MM.1S (cell line): ENCODE data around the gene HKDC1.

ENCODE experiments used
- DNase-seq: peaks from one replicate; pipeline ENCODE4 v3.0.0-alpha.2; 2015
- H2AFZ ChIP-seq: fragments of 300-600 bp; sonication (generic); 2 replicates; pipeline ENCODE4 v1.6.0; 2016; ENCODE audit warnings: antibody characterized with exemption, low read length
- H3F3A ChIP-seq: fragments of 300-600 bp; sonication (generic); 2 replicates; pipeline ENCODE4 v1.6.1; 2016; ENCODE audit warnings: mild to moderate bottlenecking, antibody characterized with exemption, low read length, moderate library complexity, mixed read lengths; ENCODE audit not compliant: insufficient read depth
- H3K27ac ChIP-seq: fragments of 300-600 bp; sonication (generic); 2 replicates; pipeline ENCODE4 v1.5.1; 2016; ENCODE audit warnings: mild to moderate bottlenecking, low read length
- H3K27me3 ChIP-seq: fragments of 300-600 bp; sonication (generic); replicated peaks from 2 replicates; pipeline ENCODE4 v1.6.0; 2016; ENCODE audit warnings: low read length; ENCODE audit not compliant: insufficient read depth
- H3K36me3 ChIP-seq: fragments of 300-600 bp; sonication (generic); replicated peaks from 2 replicates; pipeline ENCODE4 v1.6.1; 2016; ENCODE audit warnings: mild to moderate bottlenecking, low read length, mixed read lengths; ENCODE audit not compliant: insufficient read depth
- H3K4me1 ChIP-seq: fragments of 300-600 bp; sonication (generic); 2 replicates; pipeline ENCODE4 v1.6.1; 2016; ENCODE audit warnings: low read length, mixed read lengths
- H3K4me2 ChIP-seq: fragments of 300-600 bp; sonication (generic); 2 replicates; pipeline ENCODE4 v1.6.0; 2016; ENCODE audit warnings: low read depth, low read length
- H3K4me3 ChIP-seq: fragments of 300-600 bp; sonication (generic); 2 replicates; pipeline ENCODE4 v1.5.1; 2016; ENCODE audit warnings: low read length, mixed read lengths
- H3K79me2 ChIP-seq: fragments of 300-600 bp; sonication (generic); 2 replicates; pipeline ENCODE4 v1.6.1; 2016; ENCODE audit warnings: mixed run types, low read length, mixed read lengths
- H3K9ac ChIP-seq: fragments of 300-600 bp; sonication (generic); 2 replicates; pipeline ENCODE4 v1.6.1; 2016; ENCODE audit warnings: low read length, mixed read lengths
- H3K9me2 ChIP-seq: fragments of 300-600 bp; sonication (generic); replicated peaks from 2 replicates; pipeline ENCODE4 v1.6.1; 2016; ENCODE audit warnings: mild to moderate bottlenecking, low read length, mixed read lengths; ENCODE audit not compliant: insufficient read depth
- H3K9me3 ChIP-seq: fragments of 300-600 bp; sonication (generic); replicated peaks from 2 replicates; pipeline ENCODE4 v1.6.1; 2016; ENCODE audit warnings: mild to moderate bottlenecking, low read length, mixed read lengths; ENCODE audit not compliant: insufficient read depth
- H4K20me1 ChIP-seq: fragments of 300-600 bp; sonication (generic); 2 replicates; pipeline ENCODE4 v1.6.1; 2016; ENCODE audit warnings: mild to moderate bottlenecking, low read length, moderate library complexity, mixed read lengths; ENCODE audit not compliant: insufficient read depth
- CTCF ChIP-seq: fragments of 300-600 bp; sonication (generic); IDR thresholded peaks from 2 replicates; pipeline ENCODE4 v1.5.1; 2016; ENCODE audit warnings: antibody characterized with exemption, low read length, mixed read lengths
- EZH2 ChIP-seq: fragments of 300-600 bp; sonication (generic); optimal IDR thresholded peaks from 2 replicates; pipeline ENCODE3; 2017; ENCODE audit warnings: low read depth, mild to moderate bottlenecking, antibody characterized with exemption, low read length, mixed read lengths
- EZH2phosphoT487 ChIP-seq: fragments of 300-600 bp; sonication (generic); IDR thresholded peaks from 2 replicates; pipeline ENCODE4 v1.6.1; 2018; ENCODE audit warnings: antibody characterized with exemption, low read length

HKDC1 gene

GRCh38 chr10:69179089-69179742 is 40.9 kb upstream of the HKDC1 start:
- H2AFZ ChIP-seq: peak overlapping the region; percentile 71

DNA sequence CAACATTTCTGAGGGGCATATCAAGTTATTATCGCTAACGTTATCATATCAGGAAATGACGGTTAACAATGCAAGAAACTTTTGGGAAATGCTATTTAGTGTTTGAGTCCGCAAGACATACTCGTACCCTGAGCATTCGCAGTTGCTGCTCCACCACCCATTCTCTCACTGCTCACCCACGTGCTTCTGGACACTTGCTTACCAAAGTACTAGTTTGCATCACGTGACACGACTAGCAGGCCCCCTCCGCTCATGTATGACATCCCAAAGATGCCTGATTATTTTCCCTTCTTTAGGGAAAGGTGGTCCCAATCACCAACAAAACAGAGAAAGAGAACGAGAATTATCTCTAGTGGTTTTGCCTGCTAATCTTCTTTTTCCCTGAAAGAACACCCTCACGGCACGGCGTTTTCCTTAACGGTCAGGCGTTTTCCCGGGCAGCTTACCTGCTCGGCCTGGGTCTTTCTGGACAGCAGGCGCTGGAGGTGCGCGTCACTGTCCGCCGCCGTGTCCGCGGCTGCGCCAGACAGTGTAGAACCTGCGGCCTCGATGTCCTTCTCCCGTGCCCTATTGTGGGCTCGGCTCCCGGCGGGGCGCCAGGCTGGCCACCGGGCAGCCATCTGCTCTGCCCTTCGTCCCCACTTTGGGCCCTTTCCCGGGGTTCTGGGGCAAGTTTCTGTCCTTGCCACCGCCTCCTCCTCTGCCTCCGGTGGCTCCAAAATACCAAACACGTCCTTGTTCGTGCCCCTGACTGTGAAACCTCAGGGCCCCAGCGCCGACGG is 40.2 kb upstream of the HKDC1 start, which contains the start of gene SUPV3L1:
TSS of gene SUPV3L1 (plus strand) at position 492 of the 782 bp plus-strand sequence. CDS start at position 550, 58 bp downstream.
- peaks cover 49% of the 10 kb centered on the region for H3K79me2 ChIP-seq

More at GRCh38 chr10:69179089-69179742, 40.9 kb upstream of the HKDC1 start:
- H3F3A ChIP-seq: peaks cover 4% of the 10 kb centered on the region; the same call in 1 of the 2 replicates
- H3K4me3 ChIP-seq: peak overlapping the region; percentile 98
- peaks cover 9% of the 10 kb centered on the region; the same call in 1 of the 2 replicates for H3K4me1 ChIP-seq
- TF ChIP-seq CTCF (no peak), EZH2 (no peak), EZH2phosphoT487 (no peak)
- peaks cover 42% of the 10 kb centered on the region for H3K79me2 ChIP-seq
- no peaks in the 10 kb centered on the region for H3K27me3 ChIP-seq
- H3K9me3 ChIP-seq: no peaks in the 10 kb centered on the region
- no peaks in the 10 kb centered on the region for H3K36me3 ChIP-seq
- peak overlapping the region; percentile 97 for H3K9ac ChIP-seq
- no peaks in the 10 kb centered on the region for H4K20me1 ChIP-seq
- H3K4me2 ChIP-seq: peak overlapping the region; percentile 83
- no peak for DNase-seq
- H3K9me2 ChIP-seq: no peaks in the 10 kb centered on the region
- H3K27ac ChIP-seq: peak overlapping the region; percentile 75

More for the DNA sequence above, 40.2 kb upstream of the HKDC1 start, which contains the start of gene SUPV3L1:
- peak within 1 kb of the TSS; percentile 83 for H3K4me2 ChIP-seq
- TF ChIP-seq CTCF: no peak
- TF ChIP-seq EZH2phosphoT487: no peak
- TF ChIP-seq EZH2: no peak
- no peaks in the 10 kb centered on the region for H3K36me3 ChIP-seq
- H2AFZ ChIP-seq: peak within 1 kb of the TSS; percentile 71
- no peaks in the 10 kb centered on the region for H3K27me3 ChIP-seq
- peak within 1 kb of the TSS; percentile 98 for H3K4me3 ChIP-seq
- H3K27ac ChIP-seq: peak within 1 kb of the TSS; percentile 75
- peaks cover 4% of the 10 kb centered on the region; the same call in 1 of the 2 replicates for H3F3A ChIP-seq
- no peaks in the 10 kb centered on the region for H3K9me3 ChIP-seq
- peak; percentile 98 for DNase-seq
- no peaks in the 10 kb centered on the region for H3K9me2 ChIP-seq
- peaks cover 9% of the 10 kb centered on the region; the same call in 1 of the 2 replicates for H3K4me1 ChIP-seq
- no peaks in the 10 kb centered on the region for H4K20me1 ChIP-seq
- H3K9ac ChIP-seq: peak within 1 kb of the TSS; percentile 97
